ENCODE data around the gene SYS1.

The SYS1 gene

GRCh38 chr20:45365444-45365970, 2.6 kb downstream of the SYS1 start:
- H3K27ac ChIP-seq (replicated peaks) = no peak overlapping the region
- no peak overlapping the region for H3K4me3 ChIP-seq (replicated peaks; ENCODE audit: insufficient read depth, low read length)
- no peak for TF ChIP-seq POLR2AphosphoS5 (IDR thresholded peaks at IDR 0.05; ENCODE audit: low read depth)
- TF ChIP-seq SPI1 (IDR thresholded peaks at IDR 0.05; ENCODE audit: borderline replicate concordance, low read depth) = no peak
- TF ChIP-seq REST (IDR thresholded peaks at IDR 0.05; ENCODE audit: insufficient replicate concordance, low read depth) = no peak
- no peak for TF ChIP-seq CTCF (IDR thresholded peaks at IDR 0.05; ENCODE audit: insufficient read depth, low read length)
- no peak for TF ChIP-seq GABPA (IDR thresholded peaks at IDR 0.05; ENCODE audit: low read depth)
- DNase-seq (ENCODE audit: low read depth in 1 of 2, low spot score in 1 of 2) = no peak
- no peaks in the 10 kb centered on the region for H3K27me3 ChIP-seq (ENCODE audit: insufficient read depth, poor library complexity, severe bottlenecking)

GRCh38 chr20:45366192-45366591, 3.2 kb downstream of the SYS1 start:
- DNase-seq (ENCODE audit: low read depth in 1 of 2, low spot score in 1 of 2) = no peak
- TF ChIP-seq CTCF (IDR thresholded peaks at IDR 0.05; ENCODE audit: insufficient read depth, low read length) (no peak), POLR2AphosphoS5 (IDR thresholded peaks at IDR 0.05; ENCODE audit: low read depth) (no peak), GABPA (IDR thresholded peaks at IDR 0.05; ENCODE audit: low read depth) (no peak), REST (IDR thresholded peaks at IDR 0.05; ENCODE audit: insufficient replicate concordance, low read depth) (no peak), SPI1 (IDR thresholded peaks at IDR 0.05; ENCODE audit: borderline replicate concordance, low read depth) (no peak)
- Histone ChIP-seq H3K27me3 (ENCODE audit: insufficient read depth, poor library complexity, severe bottlenecking) (no peaks in the 10 kb centered on the region), H3K4me3 (replicated peaks; ENCODE audit: insufficient read depth, low read length) (no peak overlapping the region), H3K27ac (replicated peaks) (no peak overlapping the region)

GRCh38 chr20:45366631-45367030, 3.7 kb downstream of the SYS1 start:
- TF ChIP-seq REST (IDR thresholded peaks at IDR 0.05; ENCODE audit: insufficient replicate concordance, low read depth) (no peak), POLR2AphosphoS5 (IDR thresholded peaks at IDR 0.05; ENCODE audit: low read depth) (no peak), CTCF (IDR thresholded peaks at IDR 0.05; ENCODE audit: insufficient read depth, low read length) (no peak), SPI1 (IDR thresholded peaks at IDR 0.05; ENCODE audit: borderline replicate concordance, low read depth) (no peak), GABPA (IDR thresholded peaks at IDR 0.05; ENCODE audit: low read depth) (no peak)
- Histone ChIP-seq H3K27me3 (ENCODE audit: insufficient read depth, poor library complexity, severe bottlenecking) (no peaks in the 10 kb centered on the region), H3K27ac (replicated peaks) (no peak overlapping the region), H3K4me3 (replicated peaks; ENCODE audit: insufficient read depth, low read length) (no peak overlapping the region)
- no peak for DNase-seq (ENCODE audit: low read depth in 1 of 2, low spot score in 1 of 2)
